ENCODE results near the gene LDB1.

- no peak for TF ChIP-seq CTCF (IDR thresholded peaks at IDR 0.05)
- TF ChIP-seq POLR2A (IDR thresholded peaks at IDR 0.05): no peak
These were observed 1.3 kb downstream of the LDB1 start for GRCh38 chr10:102118867-102119266.
